GM12865 (cell line): ENCODE data around the gene MYO9A.

ENCODE experiments used
- DNase-seq: peaks from one replicate; pipeline ENCODE4 v3.0.0; 2010; ENCODE audit warnings: low read depth
- H3K4me3 ChIP-seq: 2 replicates; pipeline ENCODE4 v1.5.1; 2011; ENCODE audit warnings: mild to moderate bottlenecking, low read depth, low read length, control low read depth
- CTCF ChIP-seq: IDR thresholded peaks from 2 replicates; pipeline ENCODE4 v1.5.1; 2011; ENCODE audit warnings: low read length, control low read depth, low read depth, inconsistent platforms; ENCODE audit not compliant: insufficient read depth; ENCODE audit errors: missing control alignments

MYO9A gene

DNA sequence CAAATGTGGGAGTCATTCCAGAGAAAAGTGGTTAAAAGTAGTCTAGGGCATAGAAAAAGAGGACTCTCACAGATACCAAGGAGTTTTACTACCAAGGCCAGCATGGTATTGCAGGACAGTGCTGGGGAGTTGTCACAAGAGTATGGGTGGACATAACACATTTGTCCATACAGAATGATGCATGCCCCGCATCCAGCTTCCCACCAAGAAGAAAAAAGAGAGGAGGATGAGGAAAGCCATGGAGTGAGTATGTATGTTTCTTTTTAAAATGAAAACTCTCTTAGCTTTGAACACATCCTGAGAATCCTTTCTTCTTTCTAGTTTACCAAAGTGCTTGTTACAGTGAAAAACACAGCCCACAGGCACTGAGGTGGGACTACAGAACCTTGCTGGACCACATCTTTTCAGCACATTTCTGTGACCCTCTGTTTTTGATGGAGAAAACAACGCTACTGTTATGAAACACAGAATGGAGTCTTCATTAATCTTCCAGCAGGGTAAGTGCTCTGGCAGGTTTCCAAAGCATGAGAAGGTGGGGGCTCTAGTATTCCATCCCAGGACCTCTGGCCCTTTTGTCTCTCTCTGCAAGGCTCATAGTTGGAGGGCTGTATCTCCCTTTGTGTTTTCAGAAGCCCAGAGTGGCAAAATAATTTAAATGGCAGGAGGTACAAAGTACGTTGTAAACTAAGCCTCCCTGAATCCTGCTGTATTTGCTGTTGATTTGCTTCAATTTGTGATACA lies 294.9 kb downstream of the MYO9A start:
- no peak for TF ChIP-seq CTCF
- DNase-seq = no peak
- no peak overlapping the region for H3K4me3 ChIP-seq

DNA sequence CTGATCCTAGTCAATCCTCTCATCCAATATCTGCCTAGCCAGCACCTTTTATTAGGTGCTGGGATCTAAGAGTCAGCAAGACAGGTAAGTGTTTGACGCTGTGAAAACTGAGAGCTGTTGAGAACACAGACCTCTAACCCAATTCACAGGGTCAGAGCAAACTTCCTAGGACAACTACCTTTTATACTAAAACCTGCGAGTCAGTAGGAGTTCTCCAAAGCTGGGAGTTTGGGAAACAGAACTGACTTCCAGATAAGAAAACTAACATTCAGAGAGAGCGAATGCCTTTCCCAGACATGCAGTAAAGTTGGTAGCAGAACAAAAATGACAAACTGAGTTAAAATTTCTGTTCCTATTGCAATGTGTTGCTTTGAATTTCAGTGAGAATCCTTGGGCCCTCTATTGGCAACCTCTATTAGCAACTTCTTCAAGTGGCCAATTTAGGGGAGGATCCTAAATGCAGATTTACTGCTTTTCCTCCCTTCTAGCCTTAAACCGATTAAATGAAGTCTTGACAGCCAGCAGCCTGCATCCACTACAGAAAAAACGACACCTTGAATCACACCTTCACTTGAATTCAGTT lies 296.3 kb downstream of the MYO9A start:
- no peak for TF ChIP-seq CTCF
- no peak for DNase-seq

DNA sequence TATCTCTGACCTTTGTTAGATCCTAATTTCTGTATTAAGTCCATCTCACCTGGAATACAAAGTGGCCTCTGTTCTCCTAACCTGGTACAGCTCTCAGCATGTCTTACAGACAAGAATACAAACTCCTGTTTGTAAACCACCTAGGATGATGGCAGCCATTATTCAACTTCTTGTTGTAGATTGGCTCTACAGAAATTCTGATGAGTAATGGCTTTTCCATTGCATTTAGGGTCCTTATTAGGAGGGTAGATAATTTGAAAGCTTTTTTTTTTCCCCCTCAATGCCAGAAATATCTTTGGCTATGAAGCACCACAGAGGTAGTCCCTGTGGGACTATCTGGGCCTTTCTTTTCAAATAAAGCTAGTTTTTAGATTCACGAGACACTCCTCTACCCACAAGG lies 297.8 kb downstream of the MYO9A start:
- DNase-seq = no peak
- TF ChIP-seq CTCF = no peak
- no peak overlapping the region for H3K4me3 ChIP-seq

More for the DNA sequence above, 296.3 kb downstream of the MYO9A start:
- no peak overlapping the region for H3K4me3 ChIP-seq

DNA sequence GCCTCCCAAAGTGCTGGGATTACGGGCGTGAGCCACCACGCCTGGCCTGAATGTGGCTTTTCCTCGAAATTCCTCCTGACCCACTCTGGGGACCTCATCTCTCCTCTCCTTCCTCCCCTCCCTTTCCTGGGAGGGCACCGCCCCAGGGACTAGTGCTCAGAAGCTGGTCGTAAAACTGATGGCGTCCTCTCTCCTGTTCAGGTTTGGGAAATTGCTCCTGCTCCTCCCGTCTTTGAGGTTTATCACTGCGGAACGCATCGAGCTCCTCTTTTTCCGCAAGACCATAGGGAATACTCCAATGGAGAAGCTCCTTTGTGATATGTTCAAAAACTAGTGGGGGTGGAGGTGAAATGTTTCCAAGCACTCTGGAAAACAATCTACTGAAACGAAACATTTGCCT lies 300.6 kb downstream of the MYO9A start:
- no peak for TF ChIP-seq CTCF
- no peak for DNase-seq
- no peak overlapping the region for H3K4me3 ChIP-seq

- H3K4me3 ChIP-seq = no peak overlapping the region
- DNase-seq = no peak
- TF ChIP-seq CTCF = no peak
Observed at GRCh38 chr15:71815301-71815700, 302.6 kb downstream of the MYO9A start.

- no peak for DNase-seq
- no peak for TF ChIP-seq CTCF
- H3K4me3 ChIP-seq = no peak overlapping the region
Observed at GRCh38 chr15:71813723-71814470, 304.1 kb downstream of the MYO9A start.
